Measurements from ENCODE around the gene PRRT2. TPM values are rescaled to one million over a fixed set of nuclear protein-coding genes. Genes with fewer than 3 reads are reported as not detected.

PRRT2 gene
- total and polyA plus RNA-seq, 4 donors = 5.3 to 36.6 (median 20.7) TPM

DNA sequence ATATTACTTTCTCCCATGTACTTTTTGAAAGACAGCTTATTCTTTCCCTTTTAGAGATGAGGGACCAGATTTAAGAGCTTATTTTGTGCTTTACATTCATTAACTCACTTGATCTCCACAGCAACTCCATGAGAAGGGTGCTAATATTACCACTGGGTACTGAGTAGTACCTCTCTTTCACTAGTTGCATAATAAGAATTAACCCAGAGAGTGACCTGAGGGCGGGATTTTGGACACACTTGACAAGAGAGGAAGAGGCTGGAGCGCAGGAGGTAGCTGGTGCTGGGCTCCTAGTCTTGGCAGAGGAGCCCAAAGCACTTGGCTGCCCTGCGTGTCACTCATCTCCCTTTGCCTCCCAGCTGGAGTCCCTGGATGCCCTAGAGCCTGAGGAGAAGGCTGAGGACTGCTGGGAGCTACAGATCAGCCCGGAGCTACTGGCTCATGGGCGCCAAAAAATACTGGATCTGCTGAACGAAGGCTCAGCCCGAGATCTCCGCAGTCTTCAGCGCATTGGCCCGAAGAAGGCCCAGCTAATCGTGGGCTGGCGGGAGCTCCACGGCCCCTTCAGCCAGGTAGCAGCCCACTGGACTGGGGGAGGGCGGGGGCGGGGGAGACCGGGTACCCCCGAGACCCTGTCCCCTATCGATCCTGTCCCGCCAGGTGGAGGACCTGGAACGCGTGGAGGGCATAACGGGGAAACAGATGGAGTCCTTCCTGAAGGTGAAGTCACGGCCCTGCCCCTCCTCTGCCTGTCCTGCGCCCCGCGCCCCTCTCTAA is 7.3 kb upstream of the PRRT2 start:
- DNase-seq (peak in 1 of 2 donors; percentile 60), ATAC-seq (ENCODE audit: low FRiP score) (peak; percentile 20)
- H3K4me3 ChIP-seq (ENCODE audit: low read length in 2 of 2) = peak overlapping the region; percentile 20 to 38
- no peaks in the 10 kb centered on the region for H3K4me1 ChIP-seq (ENCODE audit: control insufficient read depth in 1 of 2, insufficient read depth in 2 of 2, low read length in 2 of 2)
- intact Hi-C loops (cut with DNase I) = loop anchor here in 1 of 2 donors (5.0 kb wide), 1 partner anchor 573 kb away; no protein-coding TSS in a partner anchor
- H3K27ac ChIP-seq (ENCODE audit: low read depth in 1 of 2, low read length in 2 of 2) = peak overlapping the region in 1 of 2 donors; percentile 78
- H3K9me3 ChIP-seq (ENCODE audit: control insufficient read depth, low read length) = no peaks in the 10 kb centered on the region
- no peaks in the 10 kb centered on the region for H3K27me3 ChIP-seq (ENCODE audit: control insufficient read depth in 1 of 2, insufficient read depth in 2 of 2, low read length in 1 of 2)
- WGBS, 2 donors = 3 to 5% methylated on average over 26 of the region's 26 CpGs
- H3K36me3 ChIP-seq (ENCODE audit: control insufficient read depth in 1 of 2, insufficient read depth in 2 of 2, low read length in 1 of 2) = no peaks in the 10 kb centered on the region

DNA sequence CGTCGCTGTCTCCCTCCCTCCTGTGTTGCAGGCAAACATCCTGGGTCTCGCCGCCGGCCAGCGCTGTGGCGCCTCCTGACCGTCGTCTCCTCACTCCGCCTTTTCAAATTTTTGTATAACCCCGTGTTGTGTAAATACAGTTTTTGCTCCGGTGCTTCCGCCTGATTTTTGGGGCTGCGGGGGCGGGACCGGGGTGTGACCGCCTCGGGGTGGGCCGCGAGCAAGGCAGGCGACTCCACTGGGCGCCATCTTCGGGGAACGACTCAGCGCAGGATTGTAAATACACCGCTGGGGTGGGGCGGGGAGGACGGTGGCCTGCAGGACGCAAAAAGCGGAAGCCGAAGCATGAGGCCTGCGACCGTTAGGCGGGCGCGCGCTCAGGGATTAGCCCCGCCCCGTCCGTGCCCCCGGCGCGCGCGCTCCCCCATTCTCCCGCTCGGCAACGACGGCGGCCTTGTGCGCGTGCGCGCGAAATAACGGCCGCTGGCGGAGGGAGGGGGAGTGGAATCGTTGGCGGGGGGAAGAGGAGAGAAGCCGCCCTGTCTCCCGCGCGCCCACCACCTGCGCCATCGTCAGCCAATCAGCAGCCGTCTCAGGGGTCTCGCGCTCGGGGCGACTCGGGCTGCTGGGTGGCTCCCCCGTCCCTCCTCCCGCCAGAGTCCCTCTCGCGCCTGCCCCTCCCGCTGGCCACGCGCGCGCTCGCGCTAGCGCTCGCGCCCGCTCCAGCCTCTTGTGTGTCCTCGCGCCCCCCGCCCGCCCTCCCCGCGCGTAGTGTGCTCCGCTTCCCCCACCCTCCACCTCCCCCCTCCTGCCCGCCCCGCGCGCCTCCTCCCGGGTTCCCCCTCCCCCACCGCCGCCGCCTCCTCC is 6.5 kb upstream of the PRRT2 start:
- Histone ChIP-seq H3K9me3 (ENCODE audit: control insufficient read depth, low read length) (no peaks in the 10 kb centered on the region), H3K4me3 (ENCODE audit: low read length in 2 of 2) (peak overlapping the region; percentile 20 to 38), H3K27me3 (ENCODE audit: control insufficient read depth in 1 of 2, insufficient read depth in 2 of 2, low read length in 1 of 2) (no peaks in the 10 kb centered on the region), H3K4me1 (ENCODE audit: control insufficient read depth in 1 of 2, insufficient read depth in 2 of 2, low read length in 2 of 2) (no peaks in the 10 kb centered on the region), H3K36me3 (ENCODE audit: control insufficient read depth in 1 of 2, insufficient read depth in 2 of 2, low read length in 1 of 2) (no peaks in the 10 kb centered on the region), H3K27ac (ENCODE audit: low read depth in 1 of 2, low read length in 2 of 2) (peak overlapping the region; percentile 23 to 80)
- ATAC-seq (ENCODE audit: low FRiP score) (peak; percentile 95), DNase-seq (peak; percentile 99)
- 0 to 1% methylated on average over 60 to 102 of the region's 103 CpGs for WGBS, 2 donors
- intact Hi-C loops (cut with DNase I) = loop anchor here in 1 of 2 donors (5.0 kb wide), 1 partner anchor 572 kb away; no protein-coding TSS in a partner anchor

DNA sequence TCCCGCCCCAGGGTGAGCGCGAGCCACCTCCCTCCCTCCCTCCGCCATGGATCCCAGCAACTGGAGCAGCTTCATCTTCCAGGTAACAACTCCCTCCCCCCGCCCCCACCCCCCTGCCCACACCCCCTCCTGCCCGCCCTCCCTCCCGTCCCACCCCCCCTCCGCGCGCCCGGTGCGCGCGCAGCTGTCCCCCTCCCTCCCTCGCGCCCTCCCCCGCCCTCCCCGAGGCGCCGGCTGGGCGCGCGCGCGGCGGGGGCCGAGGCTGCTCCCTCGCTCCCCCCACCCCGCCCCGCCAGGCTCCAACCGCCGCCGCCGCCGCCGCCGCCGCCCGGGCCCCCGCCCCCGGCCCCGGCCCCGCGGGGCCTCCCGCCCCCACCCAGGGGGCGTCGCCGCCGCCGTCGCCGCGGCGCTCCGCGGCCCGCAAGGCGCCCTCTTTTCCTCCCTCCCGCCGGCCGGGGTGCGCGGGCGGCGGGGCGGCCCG is 5.9 kb upstream of the PRRT2 start, which contains the start of gene MAZ:
Gene MAZ (plus strand): TSS at position 431 of the 481 bp plus-strand sequence. CDS start 173 bp downstream, outside the sequence.
- peak; percentile 5 for ATAC-seq (ENCODE audit: low FRiP score)
- Histone ChIP-seq H3K27ac (ENCODE audit: low read depth in 1 of 2, low read length in 2 of 2) (peak within 1 kb of the TSS; percentile 47 to 88), H3K27me3 (ENCODE audit: control insufficient read depth in 1 of 2, insufficient read depth in 2 of 2, low read length in 1 of 2) (no peaks in the 10 kb centered on the region), H3K9me3 (ENCODE audit: control insufficient read depth, low read length) (no peaks in the 10 kb centered on the region), H3K4me1 (ENCODE audit: control insufficient read depth in 1 of 2, insufficient read depth in 2 of 2, low read length in 2 of 2) (no peaks in the 10 kb centered on the region), H3K36me3 (ENCODE audit: control insufficient read depth in 1 of 2, insufficient read depth in 2 of 2, low read length in 1 of 2) (no peaks in the 10 kb centered on the region), H3K4me3 (ENCODE audit: low read length in 2 of 2) (peak within 1 kb of the TSS; percentile 69 to 73)
- WGBS, 2 donors = 1 to 8% methylated on average over 2 to 65 of the region's 67 CpGs
- intact Hi-C loops (cut with DNase I) = loop anchor here in 1 of 2 donors (5.0 kb wide), 1 partner anchor 571 kb away; no protein-coding TSS in a partner anchor
- DNase-seq = no peak

DNA sequence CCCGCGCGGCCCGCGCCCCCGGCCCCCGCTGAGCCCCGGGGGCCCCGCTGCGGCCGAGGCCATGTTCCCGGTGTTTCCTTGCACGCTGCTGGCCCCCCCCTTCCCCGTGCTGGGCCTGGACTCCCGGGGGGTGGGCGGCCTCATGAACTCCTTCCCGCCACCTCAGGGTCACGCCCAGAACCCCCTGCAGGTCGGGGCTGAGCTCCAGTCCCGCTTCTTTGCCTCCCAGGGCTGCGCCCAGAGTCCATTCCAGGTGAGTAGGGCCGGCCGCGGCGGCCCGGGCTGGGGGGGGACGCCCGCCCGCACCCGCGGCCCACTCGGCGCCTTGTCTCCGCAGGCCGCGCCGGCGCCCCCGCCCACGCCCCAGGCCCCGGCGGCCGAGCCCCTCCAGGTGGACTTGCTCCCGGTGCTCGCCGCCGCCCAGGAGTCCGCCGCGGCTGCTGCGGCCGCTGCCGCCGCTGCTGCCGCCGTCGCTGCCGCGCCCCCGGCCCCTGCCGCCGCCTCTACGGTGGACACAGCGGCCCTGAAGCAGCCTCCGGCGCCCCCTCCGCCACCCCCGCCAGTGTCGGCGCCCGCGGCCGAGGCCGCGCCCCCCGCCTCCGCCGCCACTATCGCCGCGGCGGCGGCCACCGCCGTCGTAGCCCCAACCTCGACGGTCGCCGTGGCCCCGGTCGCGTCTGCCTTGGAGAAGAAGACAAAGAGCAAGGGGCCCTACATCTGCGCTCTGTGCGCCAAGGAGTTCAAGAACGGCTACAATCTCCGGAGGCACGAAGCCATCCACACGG is 5.2 kb upstream of the PRRT2 start:
- Histone ChIP-seq H3K4me1 (ENCODE audit: control insufficient read depth in 1 of 2, insufficient read depth in 2 of 2, low read length in 2 of 2) (no peaks in the 10 kb centered on the region), H3K27ac (ENCODE audit: low read depth in 1 of 2, low read length in 2 of 2) (peak overlapping the region; percentile 47 to 88), H3K36me3 (ENCODE audit: control insufficient read depth in 1 of 2, insufficient read depth in 2 of 2, low read length in 1 of 2) (no peaks in the 10 kb centered on the region), H3K4me3 (ENCODE audit: low read length in 2 of 2) (peak overlapping the region; percentile 69 to 73), H3K9me3 (ENCODE audit: control insufficient read depth, low read length) (no peaks in the 10 kb centered on the region), H3K27me3 (ENCODE audit: control insufficient read depth in 1 of 2, insufficient read depth in 2 of 2, low read length in 1 of 2) (no peaks in the 10 kb centered on the region)
- ATAC-seq (ENCODE audit: low FRiP score) (no peak), DNase-seq (peak in 1 of 2 donors; percentile 81)
- 1% methylated on average over 59 to 99 of the region's 99 CpGs for WGBS, 2 donors
- intact Hi-C loops (cut with DNase I) = loop anchor here in 1 of 2 donors (5.0 kb wide), 1 partner anchor 570 kb away; no protein-coding TSS in a partner anchor

DNA sequence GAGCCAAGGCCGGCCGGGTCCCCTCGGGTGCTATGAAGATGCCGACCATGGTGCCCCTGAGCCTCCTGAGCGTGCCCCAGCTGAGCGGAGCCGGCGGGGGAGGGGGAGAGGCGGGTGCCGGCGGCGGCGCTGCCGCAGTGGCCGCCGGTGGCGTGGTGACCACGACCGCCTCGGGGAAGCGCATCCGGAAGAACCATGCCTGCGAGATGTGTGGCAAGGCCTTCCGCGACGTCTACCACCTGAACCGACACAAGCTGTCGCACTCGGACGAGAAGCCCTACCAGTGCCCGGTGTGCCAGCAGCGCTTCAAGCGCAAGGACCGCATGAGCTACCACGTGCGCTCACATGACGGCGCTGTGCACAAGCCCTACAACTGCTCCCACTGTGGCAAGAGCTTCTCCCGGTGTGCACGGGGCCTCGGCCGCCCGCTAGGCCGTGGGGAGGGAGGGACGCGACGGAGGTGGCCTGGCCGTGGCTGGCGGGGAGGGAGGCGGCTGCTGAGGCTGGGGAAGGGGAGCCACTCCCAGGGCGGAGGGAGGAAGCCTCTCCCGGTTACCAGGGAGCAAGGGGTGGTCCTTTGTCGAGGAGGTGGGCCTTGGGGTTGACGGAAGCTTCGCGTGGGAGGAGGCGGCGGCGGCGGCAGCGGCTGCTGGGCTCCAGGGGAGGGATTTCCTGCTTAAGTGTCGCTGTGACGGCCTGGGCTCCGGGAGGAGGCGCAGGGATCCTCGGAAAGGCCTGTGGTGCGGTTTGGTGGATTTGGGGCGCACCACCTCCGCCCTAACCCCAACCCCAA is 4.4 kb upstream of the PRRT2 start:
- H3K27ac ChIP-seq (ENCODE audit: low read depth in 1 of 2, low read length in 2 of 2) = peak overlapping the region in 1 of 2 donors; percentile 50
- intact Hi-C loops (cut with DNase I) = loop anchor here in 1 of 2 donors (5.0 kb wide), 1 partner anchor 570 kb away; no protein-coding TSS in a partner anchor
- peak overlapping the region; percentile 69 to 73 for H3K4me3 ChIP-seq (ENCODE audit: low read length in 2 of 2)
- no peaks in the 10 kb centered on the region for H3K9me3 ChIP-seq (ENCODE audit: control insufficient read depth, low read length)
- H3K4me1 ChIP-seq (ENCODE audit: control insufficient read depth in 1 of 2, insufficient read depth in 2 of 2, low read length in 2 of 2) = no peaks in the 10 kb centered on the region
- DNase-seq = peak; percentile 95
- H3K36me3 ChIP-seq (ENCODE audit: control insufficient read depth in 1 of 2, insufficient read depth in 2 of 2, low read length in 1 of 2) = no peaks in the 10 kb centered on the region
- ATAC-seq (ENCODE audit: low FRiP score) = peak; percentile 55
- WGBS, 2 donors = 1% methylated on average over 45 to 69 of the region's 69 CpGs
- no peaks in the 10 kb centered on the region for H3K27me3 ChIP-seq (ENCODE audit: control insufficient read depth in 1 of 2, insufficient read depth in 2 of 2, low read length in 1 of 2)

DNA sequence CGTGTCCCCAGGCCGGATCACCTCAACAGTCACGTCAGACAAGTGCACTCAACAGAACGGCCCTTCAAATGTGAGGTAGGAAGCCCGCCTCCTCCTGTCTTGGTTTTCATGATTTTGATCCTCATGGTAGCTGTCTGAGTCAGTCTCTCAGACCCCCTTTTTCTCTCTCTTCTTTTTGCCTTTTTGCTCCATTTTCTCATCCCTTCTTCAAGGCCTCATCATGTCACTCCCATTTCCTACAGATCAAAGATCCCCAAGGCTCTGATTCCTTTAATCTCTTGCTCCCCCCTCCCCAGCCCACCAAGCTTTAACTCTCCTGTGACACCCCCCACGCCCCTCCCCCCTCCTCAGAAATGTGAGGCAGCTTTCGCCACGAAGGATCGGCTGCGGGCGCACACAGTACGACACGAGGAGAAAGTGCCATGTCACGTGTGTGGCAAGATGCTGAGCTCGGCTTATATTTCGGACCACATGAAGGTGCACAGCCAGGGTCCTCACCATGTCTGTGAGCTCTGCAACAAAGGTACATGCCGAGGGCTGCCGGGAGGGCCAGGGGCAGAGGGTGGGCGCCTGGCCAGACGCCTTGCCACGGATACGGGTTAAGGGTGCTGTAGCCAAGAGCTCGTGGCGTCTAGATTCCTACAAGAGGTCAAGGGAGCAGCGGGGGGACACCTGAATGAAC is 3.6 kb upstream of the PRRT2 start:
- Histone ChIP-seq H3K4me3 (ENCODE audit: low read length in 2 of 2) (peak overlapping the region in 1 of 2 donors; percentile 1), H3K4me1 (ENCODE audit: control insufficient read depth in 1 of 2, insufficient read depth in 2 of 2, low read length in 2 of 2) (no peaks in the 10 kb centered on the region), H3K27ac (ENCODE audit: low read depth in 1 of 2, low read length in 2 of 2) (peak overlapping the region in 1 of 2 donors; percentile 50), H3K9me3 (ENCODE audit: control insufficient read depth, low read length) (no peaks in the 10 kb centered on the region), H3K36me3 (ENCODE audit: control insufficient read depth in 1 of 2, insufficient read depth in 2 of 2, low read length in 1 of 2) (no peaks in the 10 kb centered on the region), H3K27me3 (ENCODE audit: control insufficient read depth in 1 of 2, insufficient read depth in 2 of 2, low read length in 1 of 2) (no peaks in the 10 kb centered on the region)
- no peak for ATAC-seq (ENCODE audit: low FRiP score)
- WGBS, 2 donors = 35 to 36% methylated on average over 25 of the region's 25 CpGs
- DNase-seq = peak in 1 of 2 donors; percentile 66
- intact Hi-C loops (cut with DNase I) = loop anchor here in 1 of 2 donors (5.0 kb wide), 1 partner anchor 569 kb away; no protein-coding TSS in a partner anchor

Data from aorta (tissue), 5 donors.